IMR-90 (cell line): Measurements from ENCODE around the gene STAM2. TPM values are rescaled to one million over a fixed set of nuclear protein-coding genes. Genes with fewer than 3 reads are reported as not detected.

Source experiments
- ATAC-seq: fragments of 200-7000 bp; cut with Tn5 transposase; 2 replicates; pipeline ENCODE4 v1.9.1; 2020; ENCODE audit warnings: low read depth, mild to moderate bottlenecking, moderate library complexity
- BruUV-seq: library from RNA; stranded (reverse); fragments of 400-500 nt; replicated peaks from 2 replicates; lab custom pipeline; 2021; lab: Mats Ljungman, UMichigan
- CTCF ChIA-PET: fragments of 300-600 bp; formaldehyde crosslinking; extraction: SDS; loops from one replicate; lab custom pipeline; 2021; ENCODE audit warnings: antibody characterized with exemption; lab: Yijun Ruan, JAX
- POLR2A ChIA-PET: fragments of 300-600 bp; sonication (Branson Sonifier 250); formaldehyde crosslinking; loops from one replicate; lab custom pipeline; 2022; ENCODE audit warnings: antibody characterized with exemption; ENCODE audit not compliant: unreplicated experiment; lab: Charles Lee
- DNase-seq: peaks from one replicate; pipeline ENCODE4 v3.0.0; 2013
- H2AFZ ChIP-seq: replicated peaks from 2 replicates; pipeline ENCODE3; 2013; ENCODE audit warnings: low read length, mild to moderate bottlenecking; ENCODE audit not compliant: poor library complexity
- H2AK5ac ChIP-seq: 2 replicates; pipeline ENCODE4 v1.6.1; 2013; ENCODE audit warnings: low read depth, low read length, inconsistent platforms
- H2AK9ac ChIP-seq: replicated peaks from 2 replicates; pipeline ENCODE3; 2013; ENCODE audit warnings: mild to moderate bottlenecking, low read depth, low read length, moderate library complexity; ENCODE audit not compliant: poor library complexity
- H2BK120ac ChIP-seq: 2 replicates; pipeline ENCODE4 v1.6.1; 2013; ENCODE audit warnings: low read depth, low read length, inconsistent platforms
- H2BK15ac ChIP-seq: 3 replicates; pipeline ENCODE4 v1.6.1; 2013; ENCODE audit warnings: low read depth, low read length, inconsistent platforms
- H2BK20ac ChIP-seq: 2 replicates; pipeline ENCODE4 v1.6.1; 2013; ENCODE audit warnings: low read depth, mild to moderate bottlenecking, inconsistent platforms, low read length, moderate library complexity
- H2BK5ac ChIP-seq: 2 replicates; pipeline ENCODE4 v1.6.1; 2013; ENCODE audit warnings: mild to moderate bottlenecking, low read depth, low read length, inconsistent platforms; ENCODE audit not compliant: poor library complexity, severe bottlenecking
- H3K14ac ChIP-seq: replicated peaks from 2 replicates; pipeline ENCODE4 v1.6.1; 2013; ENCODE audit warnings: low read depth, low read length, inconsistent platforms
- H3K18ac ChIP-seq: 2 replicates; pipeline ENCODE4 v1.6.1; 2013; ENCODE audit warnings: low read depth, low read length, control low read depth
- H3K23ac ChIP-seq: 2 replicates; pipeline ENCODE4 v1.6.1; 2013; ENCODE audit warnings: low read depth, low read length, inconsistent platforms
- H3K27ac ChIP-seq: 2 replicates; pipeline ENCODE4 v1.5.1; 2013; ENCODE audit warnings: mild to moderate bottlenecking, control low read depth, low read length; ENCODE audit not compliant: insufficient read depth
- H3K27me3 ChIP-seq: 2 replicates; pipeline ENCODE4 v1.6.1; 2013; ENCODE audit warnings: low read length; ENCODE audit not compliant: control insufficient read depth, insufficient read depth
- H3K36me3 ChIP-seq: 2 replicates; pipeline ENCODE4 v1.6.1; 2013; ENCODE audit warnings: low read length, mixed read lengths; ENCODE audit not compliant: control insufficient read depth, insufficient read depth
- H3K4ac ChIP-seq: 2 replicates; pipeline ENCODE4 v1.6.1; 2013; ENCODE audit warnings: low read depth, low read length, inconsistent platforms
- H3K4me1 ChIP-seq: 2 replicates; pipeline ENCODE4 v1.6.1; 2013; ENCODE audit warnings: low read length, mixed read lengths; ENCODE audit not compliant: control insufficient read depth, insufficient read depth
- H3K4me2 ChIP-seq: 2 replicates; pipeline ENCODE4 v1.6.1; 2013; ENCODE audit warnings: low read depth, mild to moderate bottlenecking, control low read depth, low read length, moderate library complexity
- H3K4me3 ChIP-seq: 2 replicates; pipeline ENCODE4 v1.5.1; 2013; ENCODE audit warnings: low read depth, mild to moderate bottlenecking, control low read depth, low read length, moderate library complexity; ENCODE audit not compliant: insufficient read depth
- H3K56ac ChIP-seq: 2 replicates; pipeline ENCODE4 v1.6.1; 2013; ENCODE audit warnings: low read length, inconsistent platforms; ENCODE audit not compliant: insufficient read depth; ENCODE audit errors: extremely low read depth
- H3K79me1 ChIP-seq, 2 experiments: 2 replicates each; pipeline ENCODE4 v1.6.1; 2013; ENCODE audit warnings: low read length in 2 of 2, inconsistent platforms in 1 of 2, low read depth in 1 of 2
- H3K9ac ChIP-seq: 2 replicates; pipeline ENCODE4 v1.6.1; 2013; ENCODE audit warnings: low read depth, low read length, control low read depth
- H3K9me1 ChIP-seq: 2 replicates; pipeline ENCODE4 v1.6.1; 2013; ENCODE audit warnings: low read length, inconsistent platforms; ENCODE audit not compliant: insufficient read depth
- H3K9me3 ChIP-seq: 2 replicates; pipeline ENCODE4 v1.6.1; 2013; ENCODE audit warnings: low read length; ENCODE audit not compliant: control insufficient read depth, insufficient read depth
- H4K20me1 ChIP-seq: 2 replicates; pipeline ENCODE4 v1.6.1; 2013; ENCODE audit warnings: low read length, inconsistent platforms; ENCODE audit not compliant: insufficient read depth
- H4K5ac ChIP-seq: 2 replicates; pipeline ENCODE4 v1.6.1; 2013; ENCODE audit warnings: mild to moderate bottlenecking, low read depth, low read length, control low read depth
- H4K8ac ChIP-seq, 2 experiments: 2 replicates each; pipeline ENCODE4 v1.6.1; 2013; ENCODE audit warnings: low read depth in 2 of 2, low read length in 2 of 2, control low read depth in 1 of 2, inconsistent platforms in 1 of 2
- H4K91ac ChIP-seq: 2 replicates; pipeline ENCODE4 v1.6.1; 2013; ENCODE audit warnings: low read depth, low read length, inconsistent platforms; ENCODE audit not compliant: insufficient read depth
- CTCF ChIP-seq: conservative IDR thresholded peaks from 2 replicates; pipeline ENCODE4 v1.5.1; 2012; ENCODE audit warnings: mild to moderate bottlenecking, low read depth, low read length, improper control_type of control experiment
- ELK1 ChIP-seq: fragments of 150-350 bp; IDR thresholded peaks from 2 replicates; pipeline ENCODE4 v1.6.1; 2016; ENCODE audit warnings: low read depth, mild to moderate bottlenecking, low read length, moderate library complexity, borderline replicate concordance
- WGBS, 2 experiments: methylation state at CpG; one replicate each; pipeline versions ENCODE4 v1.1.5 to v1.1.7; 2013; ENCODE audit warnings: missing lambda C conversion rate in 2 of 2; ENCODE audit not compliant: insufficient read length in 1 of 2; ENCODE audit errors: extremely low coverage in 2 of 2; 5-methylcytosine and 5-hydroxymethylcytosine counted together
- dilution Hi-C: fragments of 300-500 bp; cut with HindIII; formaldehyde crosslinking; loops from one replicate; pipeline ENCODE4 v1.14.3; 2018; ENCODE audit warnings: low sequenced_read_pairs; ENCODE audit not compliant: unreplicated experiment
- in situ Hi-C: fragments of 300-500 bp; cut with MboI; formaldehyde crosslinking; loops from 3 replicates; pipeline ENCODE4 v1.14.3; 2019; ENCODE audit warnings: low sequenced_read_pairs, inconsistent platforms, mixed read lengths
- intact Hi-C: fragments of 100-400 bp; cut with micrococcal nuclease; formaldehyde crosslinking; loops from 2 replicates; pipeline ENCODE4 v1.10.0; 2022
- polyA plus RNA-seq, 3 experiments: library from polyadenylated mRNA; depleted of rRNA; stranded (reverse); fragments of >200 nt; gene quantifications; 2 replicates each; pipeline ENCODE4 v1.2.3, GENCODE V29; 2012; ENCODE audit warnings: low replicate concordance in 1 of 3
- total RNA-seq: library from RNA; depleted of rRNA; stranded (reverse); fragments of >200 nt; gene quantifications from 2 replicates; pipeline ENCODE4 v1.2.3, GENCODE V29; 2012

The STAM2 gene
- total and polyA plus RNA-seq, 2 of the 4 experiments (the other 2 are of a cell fraction) = 12.5 to 29.2 TPM

DNA sequence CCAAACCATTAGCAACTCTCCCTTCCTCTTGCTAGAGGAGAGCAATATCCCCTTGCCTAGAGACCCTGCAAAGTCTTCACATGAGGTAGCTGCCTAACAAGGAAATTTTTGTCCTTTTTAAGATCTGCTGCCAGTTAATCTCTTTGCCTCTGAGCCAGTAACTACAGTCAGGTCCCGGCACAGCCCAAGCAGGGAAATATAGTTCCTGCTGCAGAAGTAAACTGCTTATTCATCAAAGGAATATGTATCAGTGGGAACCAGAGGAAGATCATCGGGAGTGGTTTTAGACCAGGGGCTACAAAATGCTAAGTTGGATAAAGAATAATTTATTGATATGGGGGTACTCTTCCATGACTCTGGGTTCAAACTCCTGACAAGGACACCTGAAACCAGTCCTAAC lies 107.3 kb downstream of the STAM2 start:
- Histone ChIP-seq H2AK5ac (no peak overlapping the region), H2BK15ac (no peak overlapping the region), H3K27ac (no peak overlapping the region), H3K9ac (no peak overlapping the region), H4K5ac (no peak overlapping the region), H3K79me1 (no peaks in the 10 kb centered on the region), H3K18ac (no peak overlapping the region), H2BK5ac (no peak overlapping the region), H3K9me3 (no peaks in the 10 kb centered on the region), H3K27me3 (no peaks in the 10 kb centered on the region; the same call in none of the 2 replicates), H3K9me1 (peaks cover 3% of the 10 kb centered on the region; the same call in 1 of the 2 replicates), H3K56ac (no peak overlapping the region), H3K36me3 (no peaks in the 10 kb centered on the region), H4K8ac (no peak overlapping the region), H2AK9ac (no peak overlapping the region), H4K20me1 (no peaks in the 10 kb centered on the region), H3K14ac (no peak overlapping the region), H3K4me2 (no peak overlapping the region), H3K4ac (no peak overlapping the region), H2BK120ac (no peak overlapping the region), H2BK20ac (no peak overlapping the region), H3K4me1 (no peaks in the 10 kb centered on the region; the same call in 1 of the 2 replicates), H4K91ac (no peak overlapping the region), H2AFZ (no peak overlapping the region), H3K4me3 (no peak overlapping the region), H3K23ac (no peak overlapping the region)
- intact Hi-C loops = no loop called here
- DNase-seq = no peak
- no CpG with 5 or more reads among the region's 2 CpGs for WGBS, 2 experiments
- ChIA-PET CTCF (no interaction called here), POLR2A (no interaction called here)
- no peak for TF ChIP-seq ELK1
- no peak for TF ChIP-seq CTCF
- ATAC-seq = no peak
- in situ Hi-C loops = no loop called here
- dilution Hi-C loops = no loop called here
- BruUV-seq = no TSS peak
